ENCODE data around the gene PTPN14. TPM values are rescaled to one million over a fixed set of nuclear protein-coding genes. Genes with fewer than 3 reads are reported as not detected.
A peak's percentile ranks its signal among the peaks of the same experiment; 100 is the strongest.

The PTPN14 gene
- total RNA-seq, 1 experiment from 2014 or later, result 209 TPM

DNA sequence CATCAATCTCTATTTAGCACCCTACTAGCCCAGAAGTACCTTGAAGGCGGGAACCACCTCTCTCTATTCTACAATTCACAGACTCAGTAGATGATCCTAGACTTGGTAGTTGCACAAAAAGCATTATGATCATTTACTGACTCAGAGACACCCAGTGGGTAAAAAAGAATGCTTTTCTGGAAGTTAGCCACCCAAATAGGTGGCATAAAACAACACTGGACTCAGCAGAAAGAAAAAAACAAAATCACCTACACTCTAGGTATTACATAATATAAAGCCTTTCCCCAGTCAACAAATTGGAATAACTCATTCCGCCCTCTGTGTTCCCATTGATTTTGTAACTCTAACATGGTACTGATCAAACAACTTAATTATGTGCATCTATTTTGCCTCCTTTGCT, 126.3 kb downstream of the PTPN14 start:
- CTCF ChIA-PET, result no interaction called here
- no peaks in the 10 kb centered on the region for H3K9me3 ChIP-seq (ENCODE audit: control insufficient read depth, insufficient read depth, low read depth, low read length)
- TF ChIP-seq TCF7L2 (IDR thresholded peaks at IDR 0.05; ENCODE audit: low read depth, low read length), result no peak
- no peak for ATAC-seq
- no peak overlapping the region for H3K27ac ChIP-seq (ENCODE audit: low read length)
- BruUV-seq (replicated peaks), result no TSS peak
- H3K27me3 ChIP-seq (ENCODE audit: control insufficient read depth, insufficient read depth, low read length), result no peaks in the 10 kb centered on the region
- in situ Hi-C loops (cut with HindIII; ENCODE audit: low pct_unique_long_range_greater_than_20kb, low sequenced_read_pairs), result no loop called here
- no peak for DNase-seq (ENCODE audit: low read depth, low spot score)
- intact Hi-C loops (cut with micrococcal nuclease; ENCODE audit: unreplicated experiment), result no loop called here
- H3K4me1 ChIP-seq (ENCODE audit: control insufficient read depth, insufficient read depth, low read length), result peaks cover 62% of the 10 kb centered on the region
- no peak overlapping the region for H3K4me3 ChIP-seq (ENCODE audit: low read depth in 2 of 2, low read length in 2 of 2)
- POLR2A ChIA-PET, result no interaction called here
- peaks cover 5% of the 10 kb centered on the region; the same call in 1 of the 2 replicates for H3K36me3 ChIP-seq (ENCODE audit: control insufficient read depth, insufficient read depth, low read length)

GRCh38 chr1:214423045-214423444, 128.4 kb downstream of the PTPN14 start:
- in situ Hi-C loops (cut with HindIII; ENCODE audit: low pct_unique_long_range_greater_than_20kb, low sequenced_read_pairs) (no loop called here), intact Hi-C loops (cut with micrococcal nuclease; ENCODE audit: unreplicated experiment) (no loop called here)
- Histone ChIP-seq H3K4me1 (ENCODE audit: control insufficient read depth, insufficient read depth, low read length) (peaks cover 64% of the 10 kb centered on the region), H3K36me3 (ENCODE audit: control insufficient read depth, insufficient read depth, low read length) (peaks cover 2% of the 10 kb centered on the region; the same call in 1 of the 2 replicates), H3K27ac (ENCODE audit: low read length) (peak overlapping the region; percentile 62), H3K9me3 (ENCODE audit: control insufficient read depth, insufficient read depth, low read depth, low read length) (no peaks in the 10 kb centered on the region), H3K4me3 (ENCODE audit: low read depth in 2 of 2, low read length in 2 of 2) (no peak overlapping the region), H3K27me3 (ENCODE audit: control insufficient read depth, insufficient read depth, low read length) (no peaks in the 10 kb centered on the region)
- ChIA-PET POLR2A (no interaction called here), CTCF (no interaction called here)
- DNase-seq (ENCODE audit: low read depth, low spot score) (no peak), ATAC-seq (no peak)
- no TSS peak for BruUV-seq (replicated peaks)
- TF ChIP-seq TCF7L2 (IDR thresholded peaks at IDR 0.05; ENCODE audit: low read depth, low read length) (no peak), POLR2AphosphoS5 (IDR thresholded peaks at IDR 0.05; ENCODE audit: low read depth, low read length) (no peak), SIN3A (IDR thresholded peaks at IDR 0.05; ENCODE audit: borderline replicate concordance, insufficient read depth, low read depth, low read length) (no peak)
- TF ChIP-seq, protein P1, sequence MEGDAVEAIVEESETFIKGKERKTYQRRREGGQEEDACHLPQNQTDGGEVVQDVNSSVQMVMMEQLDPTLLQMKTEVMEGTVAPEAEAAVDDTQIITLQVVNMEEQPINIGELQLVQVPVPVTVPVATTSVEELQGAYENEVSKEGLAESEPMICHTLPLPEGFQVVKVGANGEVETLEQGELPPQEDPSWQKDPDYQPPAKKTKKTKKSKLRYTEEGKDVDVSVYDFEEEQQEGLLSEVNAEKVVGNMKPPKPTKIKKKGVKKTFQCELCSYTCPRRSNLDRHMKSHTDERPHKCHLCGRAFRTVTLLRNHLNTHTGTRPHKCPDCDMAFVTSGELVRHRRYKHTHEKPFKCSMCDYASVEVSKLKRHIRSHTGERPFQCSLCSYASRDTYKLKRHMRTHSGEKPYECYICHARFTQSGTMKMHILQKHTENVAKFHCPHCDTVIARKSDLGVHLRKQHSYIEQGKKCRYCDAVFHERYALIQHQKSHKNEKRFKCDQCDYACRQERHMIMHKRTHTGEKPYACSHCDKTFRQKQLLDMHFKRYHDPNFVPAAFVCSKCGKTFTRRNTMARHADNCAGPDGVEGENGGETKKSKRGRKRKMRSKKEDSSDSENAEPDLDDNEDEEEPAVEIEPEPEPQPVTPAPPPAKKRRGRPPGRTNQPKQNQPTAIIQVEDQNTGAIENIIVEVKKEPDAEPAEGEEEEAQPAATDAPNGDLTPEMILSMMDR (IDR thresholded peaks at IDR 0.05), result no peak
- TF ChIP-seq, protein P2, sequence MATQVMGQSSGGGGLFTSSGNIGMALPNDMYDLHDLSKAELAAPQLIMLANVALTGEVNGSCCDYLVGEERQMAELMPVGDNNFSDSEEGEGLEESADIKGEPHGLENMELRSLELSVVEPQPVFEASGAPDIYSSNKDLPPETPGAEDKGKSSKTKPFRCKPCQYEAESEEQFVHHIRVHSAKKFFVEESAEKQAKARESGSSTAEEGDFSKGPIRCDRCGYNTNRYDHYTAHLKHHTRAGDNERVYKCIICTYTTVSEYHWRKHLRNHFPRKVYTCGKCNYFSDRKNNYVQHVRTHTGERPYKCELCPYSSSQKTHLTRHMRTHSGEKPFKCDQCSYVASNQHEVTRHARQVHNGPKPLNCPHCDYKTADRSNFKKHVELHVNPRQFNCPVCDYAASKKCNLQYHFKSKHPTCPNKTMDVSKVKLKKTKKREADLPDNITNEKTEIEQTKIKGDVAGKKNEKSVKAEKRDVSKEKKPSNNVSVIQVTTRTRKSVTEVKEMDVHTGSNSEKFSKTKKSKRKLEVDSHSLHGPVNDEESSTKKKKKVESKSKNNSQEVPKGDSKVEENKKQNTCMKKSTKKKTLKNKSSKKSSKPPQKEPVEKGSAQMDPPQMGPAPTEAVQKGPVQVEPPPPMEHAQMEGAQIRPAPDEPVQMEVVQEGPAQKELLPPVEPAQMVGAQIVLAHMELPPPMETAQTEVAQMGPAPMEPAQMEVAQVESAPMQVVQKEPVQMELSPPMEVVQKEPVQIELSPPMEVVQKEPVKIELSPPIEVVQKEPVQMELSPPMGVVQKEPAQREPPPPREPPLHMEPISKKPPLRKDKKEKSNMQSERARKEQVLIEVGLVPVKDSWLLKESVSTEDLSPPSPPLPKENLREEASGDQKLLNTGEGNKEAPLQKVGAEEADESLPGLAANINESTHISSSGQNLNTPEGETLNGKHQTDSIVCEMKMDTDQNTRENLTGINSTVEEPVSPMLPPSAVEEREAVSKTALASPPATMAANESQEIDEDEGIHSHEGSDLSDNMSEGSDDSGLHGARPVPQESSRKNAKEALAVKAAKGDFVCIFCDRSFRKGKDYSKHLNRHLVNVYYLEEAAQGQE (IDR thresholded peaks at IDR 0.05; ENCODE audit: insufficient read depth in 1 of 2, low read depth in 2 of 2, low read length in 1 of 2), result no peak

GRCh38 chr1:214422137-214422671, 129.2 kb downstream of the PTPN14 start:
- 0 out of 2 replicates have a peak, but pooled peaks have one; percentile 14 for ATAC-seq
- POLR2A ChIA-PET, result no interaction called here

More at GRCh38 chr1:214422137-214422671, 129.2 kb downstream of the PTPN14 start:
- peak; percentile 38 for DNase-seq (ENCODE audit: low read depth, low spot score)
- Histone ChIP-seq H3K27ac (ENCODE audit: low read length) (peak overlapping the region; percentile 62), H3K9me3 (ENCODE audit: control insufficient read depth, insufficient read depth, low read depth, low read length) (no peaks in the 10 kb centered on the region), H3K4me1 (ENCODE audit: control insufficient read depth, insufficient read depth, low read length) (peaks cover 63% of the 10 kb centered on the region), H3K4me3 (ENCODE audit: low read depth in 2 of 2, low read length in 2 of 2) (no peak overlapping the region), H3K27me3 (ENCODE audit: control insufficient read depth, insufficient read depth, low read length) (no peaks in the 10 kb centered on the region), H3K36me3 (ENCODE audit: control insufficient read depth, insufficient read depth, low read length) (peaks cover 2% of the 10 kb centered on the region; the same call in 1 of the 2 replicates)
- BruUV-seq (replicated peaks), result no TSS peak
- TF ChIP-seq, protein P1 (IDR thresholded peaks at IDR 0.05), result no peak
- no peak for TF ChIP-seq SIN3A (IDR thresholded peaks at IDR 0.05; ENCODE audit: borderline replicate concordance, insufficient read depth, low read depth, low read length)
- TF ChIP-seq, protein P2 (IDR thresholded peaks at IDR 0.05; ENCODE audit: insufficient read depth in 1 of 2, low read depth in 2 of 2, low read length in 1 of 2), result no peak
- no peak for TF ChIP-seq POLR2AphosphoS5 (IDR thresholded peaks at IDR 0.05; ENCODE audit: low read depth, low read length)
- no peak for TF ChIP-seq TCF7L2 (IDR thresholded peaks at IDR 0.05; ENCODE audit: low read depth, low read length)
- in situ Hi-C loops (cut with HindIII; ENCODE audit: low pct_unique_long_range_greater_than_20kb, low sequenced_read_pairs), result no loop called here
- CTCF ChIA-PET, result no interaction called here
- intact Hi-C loops (cut with micrococcal nuclease; ENCODE audit: unreplicated experiment), result no loop called here

Measured in Panc1 (cell line).